Tibial artery (tissue), 4 donors: Measurements from ENCODE around the gene SDK1.

Experiments
- DNase-seq, 2 donors: peaks; one replicate each; pipeline ENCODE4 v3.0.0-alpha.2; 2019
- H3K27ac ChIP-seq, 2 donors: fragments of 200-600 bp; sonication (generic) in 1 of 2; 1 replicate in 1 of 2; 2 replicates in 1 of 2; pipeline ENCODE4 v1.5.1; 2018 to 2019; ENCODE audit warnings: mild to moderate bottlenecking in 1 of 2
- H3K27me3 ChIP-seq, 2 donors: fragments of 200-600 bp; sonication (generic) in 1 of 2; one replicate each; pipeline versions ENCODE4 v1.5.1 to v1.6.0; 2016 to 2019
- H3K36me3 ChIP-seq, 3 donors: fragments of 200-600 bp; sonication (generic) in 2 of 3; one replicate each; pipeline ENCODE4 v1.5.1; 2016 to 2019; ENCODE audit warnings: mild to moderate bottlenecking in 2 of 3
- H3K4me1 ChIP-seq, 4 donors: fragments of 200-600 bp; sonication (generic) in 2 of 4; 1 replicate in 3 of 4; 2 replicates in 1 of 4; pipeline ENCODE4 v1.5.1; 2016 to 2019
- H3K4me3 ChIP-seq, 2 donors: fragments of 200-600 bp; sonication (generic) in 1 of 2; 1 replicate in 1 of 2; 2 replicates in 1 of 2; pipeline ENCODE4 v1.5.1; 2018 to 2019; ENCODE audit warnings: mild to moderate bottlenecking in 2 of 2
- H3K9me3 ChIP-seq, 3 donors: fragments of 200-600 bp; sonication (generic) in 1 of 3; one replicate each; pipeline ENCODE4 v1.5.1; 2016 to 2019
- intact Hi-C: fragments of 100-400 bp; cut with DNase I; formaldehyde crosslinking; loops from one replicate; pipeline ENCODE4 v1.15.0; 2023; ENCODE audit warnings: low total_unique reads
- TF ChIP-seq, protein P1 (sequence below), 2 experiments: fragments of 200-600 bp in 1 of 2; fragments of 450-650 bp in 1 of 2; IDR thresholded peaks; one replicate each; pipeline ENCODE4 v1.5.1; 2017 to 2019; ENCODE audit warnings: antibody characterized with exemption in 2 of 2, mild to moderate bottlenecking in 1 of 2, moderate library complexity in 1 of 2

SDK1 gene

DNA sequence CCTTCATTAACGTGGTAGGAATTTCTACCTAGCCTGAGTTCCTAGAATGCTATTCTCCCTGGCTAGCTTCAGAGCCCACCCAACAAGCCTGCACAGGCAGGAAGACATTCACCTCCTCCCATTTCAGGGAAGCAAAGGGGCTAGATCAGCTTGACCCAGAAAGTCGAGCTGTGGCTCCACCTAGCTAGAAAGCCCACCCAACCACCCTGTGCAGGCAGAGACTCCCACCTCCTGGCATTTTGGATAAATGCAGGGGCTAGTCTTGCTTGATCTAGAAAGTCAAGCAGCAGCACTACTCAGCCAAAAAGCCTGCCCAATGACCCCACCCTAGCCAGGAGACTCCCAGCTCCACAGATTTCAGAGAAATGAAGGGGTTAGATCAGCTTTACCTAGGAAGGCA is 479.5 kb downstream of the SDK1 start:
- no peak overlapping the region for H3K4me3 ChIP-seq
- H3K4me1 ChIP-seq: no peaks in the 10 kb centered on the region
- no peak for DNase-seq
- peaks cover 0 to 17% (median 6%) of the 10 kb centered on the region in 3 donors for H3K9me3 ChIP-seq
- H3K36me3 ChIP-seq: no peaks in the 10 kb centered on the region
- no peak overlapping the region for H3K27ac ChIP-seq
- no peaks in the 10 kb centered on the region for H3K27me3 ChIP-seq
- intact Hi-C loops: no loop called here
- TF ChIP-seq, protein P1, sequence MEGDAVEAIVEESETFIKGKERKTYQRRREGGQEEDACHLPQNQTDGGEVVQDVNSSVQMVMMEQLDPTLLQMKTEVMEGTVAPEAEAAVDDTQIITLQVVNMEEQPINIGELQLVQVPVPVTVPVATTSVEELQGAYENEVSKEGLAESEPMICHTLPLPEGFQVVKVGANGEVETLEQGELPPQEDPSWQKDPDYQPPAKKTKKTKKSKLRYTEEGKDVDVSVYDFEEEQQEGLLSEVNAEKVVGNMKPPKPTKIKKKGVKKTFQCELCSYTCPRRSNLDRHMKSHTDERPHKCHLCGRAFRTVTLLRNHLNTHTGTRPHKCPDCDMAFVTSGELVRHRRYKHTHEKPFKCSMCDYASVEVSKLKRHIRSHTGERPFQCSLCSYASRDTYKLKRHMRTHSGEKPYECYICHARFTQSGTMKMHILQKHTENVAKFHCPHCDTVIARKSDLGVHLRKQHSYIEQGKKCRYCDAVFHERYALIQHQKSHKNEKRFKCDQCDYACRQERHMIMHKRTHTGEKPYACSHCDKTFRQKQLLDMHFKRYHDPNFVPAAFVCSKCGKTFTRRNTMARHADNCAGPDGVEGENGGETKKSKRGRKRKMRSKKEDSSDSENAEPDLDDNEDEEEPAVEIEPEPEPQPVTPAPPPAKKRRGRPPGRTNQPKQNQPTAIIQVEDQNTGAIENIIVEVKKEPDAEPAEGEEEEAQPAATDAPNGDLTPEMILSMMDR (IDR thresholded peaks at IDR 0.05): no peak

DNA sequence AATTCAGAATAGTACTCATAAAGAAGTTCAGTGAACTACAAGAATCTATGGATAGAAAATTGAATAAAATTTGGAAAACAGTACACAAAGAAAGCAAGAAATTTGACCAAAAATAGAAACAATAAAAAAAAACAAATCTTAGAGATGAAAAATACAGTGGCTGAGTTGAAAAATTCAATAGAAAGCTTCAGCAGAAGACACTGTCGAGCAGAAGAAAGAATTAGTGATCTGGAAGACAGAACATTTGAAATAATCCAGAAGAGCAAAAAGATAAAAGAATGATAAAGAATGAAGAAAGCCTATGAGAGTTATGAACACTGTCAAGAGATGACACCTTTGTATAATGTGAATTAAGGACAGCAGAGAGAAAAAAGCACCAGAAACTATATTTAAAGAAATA is 480.6 kb downstream of the SDK1 start:
- Histone ChIP-seq H3K9me3 (peaks cover 0 to 17% (median 6%) of the 10 kb centered on the region in 3 donors), H3K27me3 (no peaks in the 10 kb centered on the region), H3K36me3 (no peaks in the 10 kb centered on the region), H3K4me3 (no peak overlapping the region), H3K27ac (no peak overlapping the region), H3K4me1 (no peaks in the 10 kb centered on the region)
- DNase-seq: no peak
- intact Hi-C loops: no loop called here
- TF ChIP-seq, protein P1 (IDR thresholded peaks at IDR 0.05): no peak

DNA sequence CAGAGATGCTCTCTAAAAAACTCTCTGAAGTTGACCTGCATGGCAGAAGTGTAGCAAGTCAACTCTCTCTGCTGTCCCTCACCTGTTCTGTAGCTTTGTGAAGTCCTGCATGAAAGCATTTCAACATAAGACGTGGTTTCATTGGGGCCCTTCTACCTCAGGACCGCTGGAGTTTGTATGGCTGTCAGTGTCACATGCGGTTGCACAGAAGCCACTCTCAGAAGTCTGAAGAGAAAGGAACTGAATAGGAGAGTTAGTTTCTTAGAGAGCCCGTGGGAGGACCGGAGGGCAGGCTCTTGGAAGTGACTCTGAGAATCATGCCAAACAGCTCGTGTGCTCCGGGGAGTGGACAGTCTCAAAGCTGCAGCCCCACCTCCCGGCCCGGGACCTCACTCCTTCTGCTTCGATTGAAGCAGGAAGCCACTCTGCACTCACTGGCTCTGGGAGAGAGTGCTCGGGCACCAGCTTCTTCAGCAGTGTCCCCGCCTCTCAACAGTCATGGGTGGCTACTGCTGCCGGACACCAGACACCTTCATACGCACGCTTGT is 486.7 kb downstream of the SDK1 start:
- no peaks in the 10 kb centered on the region for H3K27me3 ChIP-seq
- no peaks in the 10 kb centered on the region for H3K36me3 ChIP-seq
- TF ChIP-seq, protein P1 (IDR thresholded peaks at IDR 0.05): no peak
- H3K4me3 ChIP-seq: no peak overlapping the region
- H3K27ac ChIP-seq: no peak overlapping the region
- intact Hi-C loops: no loop called here
- no peaks in the 10 kb centered on the region for H3K9me3 ChIP-seq
- peaks cover 0 to 6% (median 0%) of the 10 kb centered on the region in 4 donors for H3K4me1 ChIP-seq
- peak in 1 of 2 donors; percentile 24 for DNase-seq

DNA sequence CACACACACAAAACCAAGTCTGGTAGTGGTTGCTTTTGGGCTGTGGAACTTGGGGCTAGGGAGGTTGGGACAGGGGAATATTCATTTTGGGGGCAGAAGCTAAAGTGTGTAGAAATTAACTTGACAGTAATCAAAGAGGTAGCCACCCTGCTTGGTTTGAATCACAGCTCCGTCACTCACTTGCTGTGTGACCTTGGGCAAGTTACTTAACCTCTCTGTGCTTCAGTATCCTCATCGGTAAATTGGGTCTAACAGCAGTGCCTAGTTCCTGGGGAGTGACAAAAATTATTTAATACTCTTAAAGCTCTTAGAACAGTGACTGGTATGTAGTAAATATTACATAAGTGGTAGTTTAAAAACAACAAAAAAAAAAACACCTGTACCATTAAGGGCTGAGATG is 489.8 kb downstream of the SDK1 start:
- no peaks in the 10 kb centered on the region for H3K9me3 ChIP-seq
- no peak overlapping the region for H3K4me3 ChIP-seq
- H3K4me1 ChIP-seq: peaks cover 0 to 11% (median 0%) of the 10 kb centered on the region in 4 donors
- TF ChIP-seq, protein P1 (IDR thresholded peaks at IDR 0.05): no peak
- intact Hi-C loops: no loop called here
- no peaks in the 10 kb centered on the region for H3K36me3 ChIP-seq
- H3K27ac ChIP-seq: no peak overlapping the region
- no peak for DNase-seq
- no peaks in the 10 kb centered on the region for H3K27me3 ChIP-seq

DNA sequence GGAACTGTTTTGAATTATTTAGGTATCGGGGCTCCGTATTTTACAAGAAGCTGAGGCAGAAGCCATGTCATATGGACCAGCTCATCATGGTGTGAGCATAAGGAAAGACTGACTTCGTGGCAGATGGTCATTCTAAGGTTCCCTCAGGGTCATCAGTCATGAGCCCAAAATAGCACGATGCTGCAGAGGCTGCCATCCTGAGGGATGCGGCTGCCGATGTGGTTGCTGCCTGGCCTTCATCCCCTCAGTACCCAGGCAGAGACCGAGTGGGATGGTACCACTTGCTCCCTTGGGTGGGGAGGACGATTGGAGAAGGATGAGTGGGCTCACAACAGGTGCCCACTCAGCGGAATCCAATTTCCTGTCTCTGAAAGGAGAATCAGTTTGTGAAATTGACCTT is 490.3 kb downstream of the SDK1 start:
- no peaks in the 10 kb centered on the region for H3K27me3 ChIP-seq
- intact Hi-C loops: no loop called here
- TF ChIP-seq, protein P1 (IDR thresholded peaks at IDR 0.05): no peak
- H3K9me3 ChIP-seq: no peaks in the 10 kb centered on the region
- no peak for DNase-seq
- H3K36me3 ChIP-seq: no peaks in the 10 kb centered on the region
- H3K27ac ChIP-seq: no peak overlapping the region
- no peak overlapping the region for H3K4me3 ChIP-seq
- peaks cover 0 to 14% (median 0%) of the 10 kb centered on the region in 4 donors for H3K4me1 ChIP-seq

DNA sequence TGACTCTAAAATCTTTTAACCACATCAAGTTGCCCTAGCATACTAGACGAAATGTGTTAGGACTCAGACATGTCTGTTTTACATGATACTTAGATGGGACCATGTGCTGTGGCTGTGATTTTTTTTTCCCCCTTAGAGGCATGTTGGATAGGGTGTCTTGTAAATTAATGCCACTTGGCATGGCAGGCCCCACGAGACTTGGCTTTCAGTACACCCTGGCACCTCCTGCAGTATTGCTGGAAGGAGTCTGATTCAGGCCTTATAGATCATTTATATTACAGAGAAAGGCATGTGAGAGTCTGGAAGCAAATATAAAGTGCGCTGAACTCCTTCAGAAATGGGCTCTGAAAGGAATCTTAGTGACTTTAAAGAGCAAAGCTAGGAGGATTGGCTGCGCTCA is 494.1 kb downstream of the SDK1 start:
- no peaks in the 10 kb centered on the region for H3K36me3 ChIP-seq
- peaks cover 0 to 8% (median 0%) of the 10 kb centered on the region in 4 donors for H3K4me1 ChIP-seq
- DNase-seq: no peak
- H3K27me3 ChIP-seq: no peaks in the 10 kb centered on the region
- H3K4me3 ChIP-seq: no peak overlapping the region
- intact Hi-C loops: no loop called here
- H3K9me3 ChIP-seq: no peaks in the 10 kb centered on the region
- no peak overlapping the region for H3K27ac ChIP-seq
- TF ChIP-seq, protein P1 (IDR thresholded peaks at IDR 0.05): no peak
